GM18861 (cell line): Measurements from ENCODE around the gene CDK5.
"Not testable (repeated sequence)": the region's sequence is repeated elsewhere in the genome, so short reads cannot be mapped to it uniquely, and the experiment has no call there.

Experiments used
- ATAC-seq: cut with Tn5 transposase; IDR thresholded peaks from one replicate; pipeline ENCODE4 v1.9.1; 2021; ENCODE audit not compliant: unreplicated experiment

Gene CDK5

DNA sequence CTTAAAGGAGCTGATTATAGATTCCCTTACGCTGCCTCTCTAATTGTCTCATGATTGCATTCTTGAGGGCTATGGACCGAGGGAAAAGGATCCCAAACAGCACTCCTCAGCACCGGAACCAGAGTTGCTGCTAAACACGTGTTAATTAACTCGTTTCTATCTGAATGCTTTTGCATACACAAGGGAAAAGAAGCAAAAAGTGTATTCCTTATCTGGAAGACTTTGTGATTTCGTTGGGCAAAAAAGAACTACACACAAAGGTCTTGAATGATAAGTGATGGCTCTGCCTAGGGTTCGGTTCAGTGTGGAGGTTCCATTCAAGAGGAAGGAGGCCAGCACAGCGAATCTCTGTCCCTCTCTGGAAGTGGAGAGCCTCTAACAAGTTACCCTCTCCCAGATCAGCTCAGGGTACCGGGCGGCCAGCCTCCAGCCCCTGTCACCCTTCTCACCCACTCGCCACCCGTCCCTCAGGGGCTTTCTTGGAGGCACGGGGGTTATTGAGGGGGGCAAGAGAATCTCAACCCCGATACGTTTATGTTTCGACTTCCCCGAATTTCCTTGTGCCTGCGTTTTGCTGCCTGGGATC is 1.2 kb upstream of the CDK5 start:
- ATAC-seq = no peak

DNA sequence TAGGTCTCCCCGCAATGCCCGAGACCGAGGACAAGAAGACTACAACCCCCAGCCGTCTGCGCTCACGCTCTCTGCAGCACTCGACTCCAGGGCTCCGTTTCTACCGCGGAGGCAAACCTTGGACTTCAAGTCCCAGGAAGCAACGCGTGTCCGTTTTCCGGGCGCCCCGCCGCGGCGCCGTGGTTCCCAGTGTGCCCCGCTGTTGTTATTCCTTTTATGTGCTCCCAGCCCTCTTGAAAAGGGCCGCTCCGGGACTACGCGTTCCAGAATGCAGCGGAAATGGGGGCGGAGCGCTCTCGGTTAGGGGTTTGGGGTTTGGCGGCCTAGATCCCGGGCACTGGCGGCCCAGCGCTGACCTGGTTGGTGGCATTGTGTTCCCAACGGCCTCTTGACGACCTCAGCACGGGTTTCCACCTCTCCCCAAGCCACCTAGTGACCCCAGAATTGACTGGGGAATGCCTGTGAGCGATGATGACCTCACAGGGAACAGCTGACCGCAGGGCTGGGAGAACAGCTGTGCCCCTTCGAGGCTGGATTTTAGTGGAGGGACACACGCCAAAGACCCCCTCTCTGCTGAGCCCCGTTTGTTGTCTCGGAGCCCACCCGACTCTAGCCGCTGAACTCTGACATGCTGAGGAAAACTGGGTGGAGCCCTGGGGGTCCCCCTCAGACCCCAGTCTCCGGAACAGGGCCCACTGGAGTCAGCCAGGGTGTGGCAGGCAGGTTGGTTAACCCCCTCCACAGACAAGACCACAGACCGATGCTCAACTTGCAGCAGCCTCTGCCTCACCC is 488 bp upstream of the CDK5 start:
- ATAC-seq = peak; percentile 87

DNA sequence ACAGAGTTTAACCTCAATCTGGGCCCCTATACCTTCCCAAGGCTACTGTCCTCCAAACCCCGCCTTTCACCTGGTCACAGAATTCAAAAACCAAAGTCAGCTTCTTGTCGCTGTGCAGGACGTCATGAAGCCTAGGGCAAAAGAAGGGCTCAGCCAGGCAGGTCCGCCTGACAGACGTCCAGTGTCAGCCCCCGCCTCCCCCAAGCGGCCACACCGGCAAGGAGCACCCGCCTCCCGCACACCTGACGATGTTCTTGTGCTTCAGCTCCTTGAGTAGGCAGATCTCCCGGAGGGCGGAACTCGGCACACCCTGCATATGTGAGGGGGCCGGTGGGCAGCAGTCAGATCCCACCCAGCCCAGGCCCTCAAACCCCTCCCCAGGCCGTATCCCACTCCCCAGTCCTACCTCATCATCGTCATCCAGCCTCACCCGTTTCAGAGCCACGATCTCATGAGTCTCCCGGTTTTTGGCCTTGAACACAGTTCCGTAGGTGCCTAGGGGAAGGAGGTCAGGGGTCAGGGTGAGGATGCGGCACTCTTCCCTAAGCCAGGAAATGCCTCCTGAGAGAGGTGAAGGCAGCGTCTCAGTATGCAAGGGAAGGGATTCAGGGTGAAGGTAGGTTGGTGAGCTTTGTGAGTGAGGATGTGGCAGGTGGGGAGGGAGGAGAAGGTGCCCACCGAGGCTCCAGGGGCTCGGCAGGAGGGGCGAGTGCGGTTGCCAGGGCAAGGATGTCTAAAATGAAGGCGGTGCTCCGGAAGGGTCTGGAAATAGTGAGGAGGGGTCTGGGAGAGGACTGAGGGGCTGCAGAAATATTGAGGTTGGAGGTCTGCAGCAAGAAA is 811 bp downstream of the CDK5 start:
- no peak for ATAC-seq

DNA sequence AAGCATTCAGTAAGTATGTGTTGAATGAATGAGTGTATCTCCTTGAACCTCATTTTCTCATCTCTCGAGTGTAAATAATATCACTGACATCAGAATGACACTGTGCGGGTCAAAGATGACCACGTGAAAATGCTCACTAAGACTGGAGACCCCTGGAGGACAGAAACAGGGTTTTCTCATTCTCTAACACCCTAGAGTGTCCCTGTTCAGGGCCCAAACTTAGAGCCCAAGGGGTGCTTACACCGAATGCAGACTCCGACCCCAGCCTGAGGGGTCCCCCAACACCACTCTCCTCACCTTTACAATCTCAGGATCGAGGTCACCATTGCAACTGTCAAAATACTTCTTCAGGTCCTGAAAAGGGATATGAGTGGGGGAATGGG is 1.4 kb downstream of the CDK5 start:
- ATAC-seq = no peak

DNA sequence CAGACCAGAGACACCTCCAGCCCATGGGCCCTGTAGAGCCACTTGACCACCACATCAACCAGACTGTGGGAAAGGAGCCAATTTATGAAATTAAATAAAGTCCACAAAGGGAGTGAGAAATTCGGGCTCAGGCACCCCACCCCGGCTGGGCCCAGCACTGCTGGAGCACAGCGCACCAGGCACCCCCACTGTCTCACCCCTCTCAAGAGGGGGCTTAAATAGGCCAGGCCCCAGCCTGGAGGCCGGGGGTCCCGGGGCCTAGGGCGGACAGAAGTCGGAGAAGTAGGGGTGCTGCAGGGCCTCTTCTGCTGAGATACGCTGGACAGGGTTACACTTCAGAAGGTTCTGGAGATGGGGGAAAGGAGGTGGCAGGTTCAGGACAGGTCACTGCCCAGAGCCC is 3.9 kb downstream of the CDK5 start:
- no peak for ATAC-seq

DNA sequence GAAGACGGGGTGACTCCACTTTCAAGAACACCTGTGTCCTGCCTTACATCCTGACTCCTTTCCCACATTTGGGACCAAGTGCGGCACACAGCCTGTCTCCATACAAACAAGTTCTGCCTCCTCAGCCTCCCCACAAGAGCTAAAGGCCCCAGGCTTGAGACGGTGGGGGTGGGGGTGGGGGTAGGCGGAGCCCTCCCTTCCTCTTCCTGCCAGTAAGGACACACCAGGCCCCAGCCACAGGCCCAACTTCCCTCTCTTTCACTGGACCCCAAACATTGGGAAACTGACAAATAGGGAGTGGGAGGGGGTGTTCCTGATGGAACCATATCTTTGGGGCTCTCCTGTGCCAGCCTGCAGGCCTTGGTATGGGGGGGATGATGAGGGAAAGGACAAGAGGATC is 4.6 kb downstream of the CDK5 start:
- ATAC-seq = no peak

DNA sequence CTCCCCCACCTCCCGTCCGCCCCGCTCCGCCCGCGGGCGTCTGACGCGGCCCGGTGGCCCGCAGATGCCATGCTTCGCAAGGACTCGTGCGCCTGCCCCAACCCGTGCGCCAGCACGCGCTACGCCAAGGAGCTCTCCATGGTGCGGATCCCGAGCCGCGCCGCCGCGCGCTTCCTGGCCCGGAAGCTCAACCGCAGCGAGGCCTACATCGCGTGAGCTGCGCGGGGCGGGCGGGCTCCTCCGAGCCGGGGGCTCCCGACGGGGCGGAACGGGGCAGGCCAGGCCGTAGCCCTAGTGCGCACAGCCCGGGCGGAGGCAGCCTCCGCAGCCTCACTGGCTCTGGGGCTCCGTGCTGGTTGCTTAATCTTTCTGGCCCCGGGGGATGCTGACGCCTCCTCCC is 6.6 kb downstream of the CDK5 start:
- no peak for ATAC-seq

DNA sequence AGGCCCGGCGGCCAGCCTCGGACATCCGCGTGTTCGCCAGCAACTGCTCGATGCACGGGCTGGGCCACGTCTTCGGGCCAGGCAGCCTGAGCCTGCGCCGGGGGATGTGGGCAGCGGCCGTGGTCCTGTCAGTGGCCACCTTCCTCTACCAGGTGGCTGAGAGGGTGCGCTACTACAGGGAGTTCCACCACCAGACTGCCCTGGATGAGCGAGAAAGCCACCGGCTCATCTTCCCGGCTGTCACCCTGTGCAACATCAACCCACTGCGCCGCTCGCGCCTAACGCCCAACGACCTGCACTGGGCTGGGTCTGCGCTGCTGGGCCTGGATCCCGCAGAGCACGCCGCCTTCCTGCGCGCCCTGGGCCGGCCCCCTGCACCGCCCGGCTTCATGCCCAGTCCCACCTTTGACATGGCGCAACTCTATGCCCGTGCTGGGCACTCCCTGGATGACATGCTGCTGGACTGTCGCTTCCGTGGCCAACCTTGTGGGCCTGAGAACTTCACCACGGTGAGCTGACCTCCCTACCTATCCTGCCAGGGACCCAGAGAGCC is 8.7 kb downstream of the CDK5 start:
- no peak for ATAC-seq

DNA sequence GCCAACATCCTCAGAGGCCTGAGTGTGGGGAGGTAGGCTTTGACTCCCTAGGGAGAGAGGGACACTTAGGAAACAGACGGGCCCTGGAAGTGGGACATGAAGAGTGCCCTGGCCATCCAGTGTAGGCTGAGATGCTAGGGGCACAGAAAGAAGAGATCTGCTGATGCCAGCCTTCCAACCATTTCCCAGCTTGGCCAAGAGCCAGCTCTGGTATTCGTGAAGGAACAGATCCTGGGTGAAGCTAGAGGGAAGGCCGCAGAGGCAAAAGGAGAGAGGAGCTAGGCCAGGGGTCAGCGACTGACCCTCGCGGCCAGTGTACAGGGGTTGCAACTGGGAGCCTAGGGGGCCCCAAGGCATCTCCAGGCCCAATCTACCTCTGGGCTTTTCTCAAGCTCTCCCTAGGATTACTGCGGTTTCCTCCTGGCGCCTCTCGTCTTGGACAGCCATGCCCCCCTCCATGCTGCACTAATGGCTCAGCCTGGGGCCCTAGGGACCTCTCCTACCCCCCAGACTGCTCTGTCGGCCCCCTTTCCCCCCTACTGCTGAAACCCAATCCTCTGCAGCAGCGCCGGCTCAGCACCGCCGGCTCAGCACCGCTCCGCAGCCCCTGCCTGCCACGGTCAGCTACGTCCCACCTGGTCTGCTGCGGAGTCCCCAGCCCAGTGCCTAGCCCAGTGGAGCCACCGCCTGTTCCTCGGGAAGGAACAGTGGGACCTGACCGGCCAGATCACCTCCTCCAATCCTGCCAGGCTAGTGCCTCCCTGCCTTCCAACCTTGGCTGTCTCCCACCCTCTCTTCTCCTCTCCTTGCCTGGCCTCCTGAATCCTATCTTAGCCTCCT is 9.5 kb downstream of the CDK5 start, which contains the start of gene ASIC3:
Gene ASIC3 (plus strand): TSS at position 556 of the 840 bp plus-strand sequence. CDS start 355 bp downstream, outside the sequence.
- ATAC-seq = no peak

DNA sequence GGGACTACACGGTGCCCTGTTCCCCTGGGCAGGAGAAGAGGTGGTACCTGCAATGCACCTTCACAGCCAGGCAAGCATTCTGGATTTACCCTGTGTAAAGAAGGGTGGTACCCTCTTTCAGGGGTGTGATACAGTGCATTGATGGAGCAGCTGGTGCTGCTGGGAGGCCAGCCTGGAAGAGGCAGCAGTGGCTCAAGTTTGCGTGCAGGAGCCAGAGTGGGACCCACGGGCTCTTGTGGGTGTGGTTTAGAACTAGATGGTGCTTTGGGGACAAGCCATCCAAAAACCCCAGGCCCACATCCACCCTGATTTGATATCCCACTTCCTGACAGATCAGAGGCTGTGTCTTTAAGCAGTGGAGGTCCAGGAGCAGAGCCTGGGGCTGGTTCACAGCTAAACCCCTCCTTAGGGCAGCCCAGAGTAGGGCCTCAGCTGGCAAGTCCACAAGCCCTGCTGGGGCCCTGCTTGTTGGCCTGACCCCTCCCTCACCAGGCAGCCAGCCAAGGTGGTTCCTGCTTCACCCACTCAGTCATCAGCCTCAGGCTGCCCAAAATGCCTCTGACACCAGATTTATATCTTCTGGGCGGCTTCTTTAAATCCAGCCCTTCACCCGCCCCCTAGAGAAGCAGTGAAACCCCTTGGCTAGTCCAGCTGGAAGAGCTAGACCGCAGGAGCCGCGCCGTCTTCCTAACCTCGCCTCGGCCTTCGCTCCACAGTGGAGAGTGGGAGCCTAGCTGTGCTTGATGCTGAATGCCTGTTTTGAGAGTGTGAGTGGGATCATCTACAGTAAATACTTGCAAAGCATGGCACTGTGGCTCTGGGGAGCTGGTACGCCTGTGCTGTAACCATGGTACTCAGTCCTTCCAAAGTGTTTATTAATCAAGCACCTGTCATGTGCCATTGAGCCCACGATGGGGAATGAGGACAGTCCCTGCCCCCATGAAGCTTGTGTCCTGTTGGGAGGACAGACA is 10.8 kb downstream of the CDK5 start:
- ATAC-seq = no peak

DNA sequence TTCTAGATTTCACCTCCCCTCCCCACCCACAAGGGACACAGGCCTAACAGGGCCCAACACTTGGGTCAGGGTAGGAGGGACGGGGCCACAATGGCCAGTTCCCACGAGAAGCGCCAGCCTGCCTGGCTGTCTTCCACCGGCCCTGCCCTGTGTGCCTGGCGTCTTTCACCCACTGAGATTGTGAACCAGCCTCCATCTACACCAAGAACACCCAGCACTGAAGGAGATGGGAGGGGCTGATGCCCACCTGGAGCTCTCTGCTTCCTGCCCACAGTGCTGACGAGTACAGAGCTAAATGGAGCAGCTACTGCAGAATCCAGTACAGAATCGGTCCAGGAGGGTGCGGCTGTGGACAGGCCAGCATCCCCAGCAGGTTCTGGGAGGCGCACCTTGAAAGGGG is 11.7 kb downstream of the CDK5 start:
- no peak for ATAC-seq

DNA sequence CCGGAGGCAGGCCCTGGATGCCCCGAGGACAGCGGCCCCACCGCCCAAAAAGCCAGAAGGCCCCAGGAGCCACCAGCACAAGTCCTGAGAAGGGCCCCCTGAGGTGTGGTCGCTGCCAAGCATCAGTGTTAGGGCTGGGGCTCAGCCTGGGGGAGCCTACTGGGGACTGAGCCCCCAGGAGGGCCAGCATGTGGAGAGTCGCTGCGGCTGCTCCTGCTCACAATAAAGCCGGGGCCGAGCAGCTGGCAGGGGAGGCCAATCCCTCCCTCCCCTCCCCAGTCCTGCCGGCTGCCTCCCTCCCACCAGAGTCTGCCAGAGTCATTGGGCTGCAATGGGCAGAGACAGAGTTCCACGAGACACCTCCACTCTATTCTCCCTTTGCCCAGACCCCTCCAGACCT is 12.4 kb downstream of the CDK5 start:
- no peak for ATAC-seq

DNA sequence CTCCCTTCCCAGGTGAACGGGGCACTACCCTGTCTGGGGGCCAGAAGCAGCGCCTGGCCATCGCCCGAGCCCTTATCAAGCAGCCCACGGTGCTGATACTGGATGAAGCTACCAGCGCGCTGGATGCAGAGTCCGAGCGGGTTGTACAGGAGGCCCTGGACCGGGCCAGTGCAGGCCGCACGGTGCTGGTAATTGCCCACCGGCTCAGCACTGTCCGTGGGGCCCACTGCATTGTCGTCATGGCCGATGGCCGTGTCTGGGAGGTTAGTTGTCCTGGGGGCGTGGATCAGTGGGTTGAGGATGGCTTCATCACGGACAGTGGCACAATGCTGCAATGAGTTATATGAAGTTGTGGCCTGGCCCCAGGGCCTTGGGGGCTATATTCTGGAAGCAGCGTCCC is 13.7 kb downstream of the CDK5 start:
- no peak for ATAC-seq

DNA sequence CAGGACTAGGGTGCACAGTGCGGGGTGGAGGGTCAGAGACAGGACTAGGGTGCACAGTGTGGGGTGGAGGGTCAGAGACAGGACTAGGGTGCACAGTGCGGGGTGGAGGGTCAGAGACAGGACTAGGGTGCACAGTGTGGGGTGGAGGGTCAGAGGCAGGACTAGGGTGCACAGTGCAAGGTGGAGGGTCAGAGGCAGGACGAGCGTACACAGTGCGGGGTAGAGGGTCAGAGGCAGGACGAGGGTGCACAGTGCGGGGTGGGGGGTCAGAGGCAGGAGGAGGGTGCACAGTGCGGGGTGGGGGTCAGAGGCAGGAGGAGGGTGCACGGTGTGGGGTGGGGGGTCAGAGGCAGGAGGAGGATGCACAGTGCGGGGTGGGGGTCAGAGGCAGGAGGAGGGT is 14.2 kb downstream of the CDK5 start:
- not testable (repeated sequence) for ATAC-seq

DNA sequence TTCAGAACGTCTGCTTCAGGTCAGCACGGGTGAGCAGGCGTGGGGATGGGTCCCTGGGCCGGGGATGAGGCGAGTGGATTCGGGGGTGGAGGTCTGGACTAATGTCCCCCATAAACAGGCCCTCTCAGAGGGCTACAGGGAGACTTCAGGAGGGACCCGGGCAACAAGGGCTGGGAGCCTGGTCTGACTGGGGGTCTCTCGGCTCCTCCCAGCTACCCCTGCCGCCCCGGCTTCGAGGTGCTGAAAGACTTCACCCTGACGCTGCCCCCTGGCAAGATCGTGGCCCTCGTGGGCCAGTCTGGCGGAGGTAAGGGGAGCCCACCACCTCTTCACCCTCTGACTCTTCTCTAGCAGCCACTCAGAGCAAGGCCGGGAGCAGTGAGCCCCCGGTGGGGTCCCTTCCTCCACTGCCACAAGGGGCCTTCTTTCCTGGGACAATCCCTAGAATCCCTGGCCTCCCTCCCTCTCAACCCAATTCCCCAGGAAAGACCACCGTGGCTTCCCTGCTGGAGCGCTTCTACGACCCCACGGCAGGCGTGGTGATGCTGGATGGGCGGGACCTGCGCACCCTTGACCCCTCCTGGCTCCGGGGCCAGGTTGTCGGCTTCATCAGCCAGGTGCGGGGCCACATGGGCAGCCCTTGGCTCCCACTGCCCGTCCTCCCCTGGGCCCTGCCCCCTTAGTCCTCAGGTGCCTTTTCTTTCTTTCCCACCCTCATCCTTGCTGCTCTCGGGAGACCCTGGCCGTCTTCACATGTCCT is 16.9 kb downstream of the CDK5 start:
- no peak for ATAC-seq

DNA sequence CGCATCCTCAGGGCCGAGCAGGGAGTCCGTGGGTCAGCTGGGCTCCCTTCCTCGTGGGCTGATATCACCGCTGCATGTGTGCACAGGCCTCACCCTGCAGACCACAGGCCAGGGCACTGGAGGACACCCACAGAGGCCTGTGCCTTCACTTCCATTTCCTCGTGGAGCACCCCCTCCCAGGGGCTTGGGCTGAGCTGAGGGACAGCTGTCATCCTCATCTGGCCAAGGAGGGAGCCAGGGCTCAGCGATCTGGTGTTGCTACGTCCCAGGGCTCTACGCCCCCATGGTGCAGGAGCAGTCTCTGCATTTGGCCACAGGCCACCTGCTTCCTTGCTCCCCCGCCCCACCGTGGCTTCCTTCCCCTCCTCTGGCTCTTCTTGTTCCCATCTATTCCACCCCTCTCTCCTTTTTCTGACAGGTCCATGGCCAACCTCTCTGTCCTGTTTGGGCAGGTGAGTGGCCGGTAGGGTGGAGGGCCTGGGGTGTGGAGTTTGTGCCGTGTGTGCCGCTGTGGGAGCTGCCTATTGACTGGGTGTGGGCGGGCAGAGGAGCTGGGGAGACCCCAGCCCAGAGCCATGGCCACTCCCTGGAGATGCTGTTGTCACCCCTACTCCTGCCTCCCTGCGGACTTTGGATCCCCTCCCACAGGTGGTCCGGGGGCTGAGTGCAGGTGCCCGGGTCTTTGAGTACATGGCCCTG is 17.7 kb downstream of the CDK5 start:
- ATAC-seq = no peak

DNA sequence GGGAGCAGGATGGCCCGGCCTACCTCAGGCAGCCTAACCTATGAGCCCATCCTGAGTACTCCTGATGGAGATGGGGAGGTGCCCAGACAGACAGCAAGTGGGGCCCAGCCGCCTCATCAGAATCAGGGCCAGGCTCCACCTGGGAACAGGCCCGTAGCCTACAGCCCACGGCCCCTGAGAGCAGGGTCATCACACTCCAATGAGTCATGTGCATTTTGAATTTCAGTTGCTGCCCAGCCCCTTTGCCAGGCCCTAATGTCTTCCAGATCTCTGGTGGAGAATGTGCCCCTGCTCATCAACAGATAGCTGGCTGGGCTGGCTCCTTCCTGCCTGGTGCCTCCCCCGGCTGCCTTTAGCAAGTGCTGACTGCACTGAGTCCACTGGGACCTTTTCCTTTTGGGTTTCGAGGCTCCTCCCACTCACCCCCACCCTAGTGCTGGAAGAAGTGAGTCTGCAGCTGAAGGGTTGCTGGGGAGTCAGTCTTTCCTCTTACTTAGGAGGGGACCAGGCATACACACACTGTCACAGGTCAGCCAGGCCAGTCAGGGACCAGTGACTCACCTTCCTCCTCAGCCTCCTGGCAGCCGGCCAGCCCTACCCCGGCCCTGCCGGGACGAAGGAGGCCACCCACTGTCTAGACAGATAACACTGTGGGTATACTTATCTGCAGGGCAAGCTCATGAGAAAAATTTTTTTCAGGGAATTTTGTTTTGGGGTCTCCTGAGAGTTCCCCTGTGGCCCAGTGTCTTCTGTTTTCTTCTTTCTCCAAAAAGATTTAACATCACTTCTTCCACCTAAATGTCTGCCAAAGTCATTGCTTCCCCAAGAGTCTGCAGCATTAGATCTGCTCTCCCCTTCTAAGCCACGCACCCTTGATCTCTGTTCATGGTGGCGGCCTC is 18.5 kb downstream of the CDK5 start:
- ATAC-seq = peak; percentile 65
